ENCODE data around the gene SPATA31D4.

DNA sequence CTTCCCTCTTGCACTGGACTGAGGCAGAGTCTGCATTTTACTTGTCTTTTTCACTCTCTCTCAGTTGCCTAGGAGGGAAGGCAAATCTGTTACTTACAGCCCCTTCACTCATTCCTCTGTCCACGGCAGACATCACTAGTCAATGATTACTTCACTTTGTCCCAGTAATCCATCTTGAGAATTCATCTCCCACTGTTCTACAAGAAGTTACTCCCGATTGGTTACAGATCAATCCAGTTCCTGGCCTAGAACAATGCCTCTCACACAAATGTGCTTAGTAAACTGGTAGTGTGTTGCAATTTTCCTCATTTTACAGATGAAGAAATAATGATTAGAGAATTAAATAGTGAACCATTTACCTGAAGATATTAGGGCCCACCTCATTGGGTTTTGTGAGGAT lies 49.7 kb upstream of the SPATA31D4 start:
- TF ChIP-seq, protein P1, sequence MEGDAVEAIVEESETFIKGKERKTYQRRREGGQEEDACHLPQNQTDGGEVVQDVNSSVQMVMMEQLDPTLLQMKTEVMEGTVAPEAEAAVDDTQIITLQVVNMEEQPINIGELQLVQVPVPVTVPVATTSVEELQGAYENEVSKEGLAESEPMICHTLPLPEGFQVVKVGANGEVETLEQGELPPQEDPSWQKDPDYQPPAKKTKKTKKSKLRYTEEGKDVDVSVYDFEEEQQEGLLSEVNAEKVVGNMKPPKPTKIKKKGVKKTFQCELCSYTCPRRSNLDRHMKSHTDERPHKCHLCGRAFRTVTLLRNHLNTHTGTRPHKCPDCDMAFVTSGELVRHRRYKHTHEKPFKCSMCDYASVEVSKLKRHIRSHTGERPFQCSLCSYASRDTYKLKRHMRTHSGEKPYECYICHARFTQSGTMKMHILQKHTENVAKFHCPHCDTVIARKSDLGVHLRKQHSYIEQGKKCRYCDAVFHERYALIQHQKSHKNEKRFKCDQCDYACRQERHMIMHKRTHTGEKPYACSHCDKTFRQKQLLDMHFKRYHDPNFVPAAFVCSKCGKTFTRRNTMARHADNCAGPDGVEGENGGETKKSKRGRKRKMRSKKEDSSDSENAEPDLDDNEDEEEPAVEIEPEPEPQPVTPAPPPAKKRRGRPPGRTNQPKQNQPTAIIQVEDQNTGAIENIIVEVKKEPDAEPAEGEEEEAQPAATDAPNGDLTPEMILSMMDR (conservative IDR thresholded peaks at IDR 0.05) = no peak
- TF ChIP-seq ZFX (IDR thresholded peaks at IDR 0.05) = no peak

Data from C4-2B (cell line).